ENCODE results near the gene PDK1.

PDK1 gene

DNA sequence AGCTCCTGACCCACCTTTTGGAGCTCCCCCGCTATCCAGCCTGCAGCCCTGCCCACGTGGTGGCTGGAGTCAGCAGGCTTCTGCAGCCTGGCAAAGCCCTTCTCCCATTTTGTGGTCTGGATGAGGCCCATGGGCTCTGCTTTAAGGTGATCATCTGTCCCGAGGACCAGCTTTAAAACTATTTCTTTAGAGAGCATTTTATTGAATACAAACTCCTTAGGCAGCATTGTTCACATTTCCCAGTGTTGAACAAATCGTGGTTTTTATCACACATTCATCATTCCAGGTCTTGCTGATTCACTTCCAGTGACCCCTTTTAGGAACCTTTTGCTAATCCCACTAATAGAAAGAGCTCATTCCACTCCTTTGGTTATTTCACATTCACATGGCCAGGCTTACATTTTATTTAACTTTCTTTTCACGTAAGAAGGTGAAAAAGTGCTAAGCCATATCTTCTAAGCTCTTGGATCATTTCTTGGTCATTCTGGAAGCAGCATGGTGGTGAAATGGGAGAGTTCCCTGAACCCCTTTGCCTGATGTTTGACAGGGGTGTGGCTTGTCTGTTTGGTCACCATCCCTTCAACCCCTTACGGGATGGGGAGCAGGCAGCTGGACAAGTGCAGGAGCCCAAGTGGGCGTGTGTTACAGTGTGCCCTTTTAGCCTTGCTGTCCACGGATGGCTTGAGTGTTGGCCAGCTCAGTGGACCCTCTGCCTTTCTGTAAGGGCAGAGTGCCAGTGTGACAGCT is 99.4 kb downstream of the PDK1 start:
- DNase-seq (no peak), ATAC-seq (ENCODE audit: insufficient read depth, low read depth) (no peak)
- H3K27me3 ChIP-seq (ENCODE audit: insufficient read depth, low read length, poor library complexity): no peaks in the 10 kb centered on the region
- H3K4me1 ChIP-seq (ENCODE audit: insufficient read depth, low read length): no peaks in the 10 kb centered on the region
- H3K9me3 ChIP-seq (ENCODE audit: insufficient read depth, low read length, severe bottlenecking): peaks cover 2% of the 10 kb centered on the region
- no peak overlapping the region for H3K4me2 ChIP-seq (ENCODE audit: insufficient read depth, low read length)
- no peaks in the 10 kb centered on the region for H4K20me1 ChIP-seq (ENCODE audit: insufficient read depth, low read length)
- no peak overlapping the region for H3K9ac ChIP-seq (ENCODE audit: low read depth, low read length)
- no peak overlapping the region for H2AFZ ChIP-seq (ENCODE audit: low read depth, low read length)
- TF ChIP-seq CTCF (IDR thresholded peaks at IDR 0.05; ENCODE audit: borderline replicate concordance, extremely low read depth, low read length, poor library complexity, severe bottlenecking): no peak
- no peak for TF ChIP-seq EZH2 (IDR thresholded peaks at IDR 0.05; ENCODE audit: borderline replicate concordance, low read depth, low read length, severe bottlenecking)
- no peaks in the 10 kb centered on the region for H3K79me2 ChIP-seq (ENCODE audit: insufficient read depth, low read length)
- no peak overlapping the region for H3K4me3 ChIP-seq (ENCODE audit: low read depth in 1 of 2, low read length in 2 of 2)
- H3K36me3 ChIP-seq (ENCODE audit: insufficient read depth, low read length): no peaks in the 10 kb centered on the region
- H3K27ac ChIP-seq (ENCODE audit: low read length): no peak overlapping the region

- no peaks in the 10 kb centered on the region for H3K4me1 ChIP-seq (ENCODE audit: insufficient read depth, low read length)
- no peaks in the 10 kb centered on the region for H3K36me3 ChIP-seq (ENCODE audit: insufficient read depth, low read length)
- H3K9me3 ChIP-seq (ENCODE audit: insufficient read depth, low read length, severe bottlenecking): peaks cover 2% of the 10 kb centered on the region
- no peak overlapping the region for H3K4me2 ChIP-seq (ENCODE audit: insufficient read depth, low read length)
- no peaks in the 10 kb centered on the region for H3K27me3 ChIP-seq (ENCODE audit: insufficient read depth, low read length, poor library complexity)
- TF ChIP-seq CTCF (IDR thresholded peaks at IDR 0.05; ENCODE audit: borderline replicate concordance, extremely low read depth, low read length, poor library complexity, severe bottlenecking): no peak
- no peak for TF ChIP-seq EZH2 (IDR thresholded peaks at IDR 0.05; ENCODE audit: borderline replicate concordance, low read depth, low read length, severe bottlenecking)
- ATAC-seq (ENCODE audit: insufficient read depth, low read depth) (no peak), DNase-seq (no peak)
- H2AFZ ChIP-seq (ENCODE audit: low read depth, low read length): no peak overlapping the region
- H4K20me1 ChIP-seq (ENCODE audit: insufficient read depth, low read length): no peaks in the 10 kb centered on the region
- no peak overlapping the region for H3K27ac ChIP-seq (ENCODE audit: low read length)
- H3K4me3 ChIP-seq (ENCODE audit: low read depth in 1 of 2, low read length in 2 of 2): no peak overlapping the region
- no peaks in the 10 kb centered on the region for H3K79me2 ChIP-seq (ENCODE audit: insufficient read depth, low read length)
- no peak overlapping the region for H3K9ac ChIP-seq (ENCODE audit: low read depth, low read length)
Observed at GRCh38 chr2:172655838-172656573, 100.1 kb downstream of the PDK1 start.
